HepG2 (cell line): ENCODE results near the gene CHRNG. TPM values are rescaled to one million over a fixed set of nuclear protein-coding genes. Genes with fewer than 3 reads are reported as not detected.
A peak's percentile ranks its signal among the peaks of the same experiment; 100 is the strongest.

ENCODE experiments used
- ARID3A ChIP-seq: IDR thresholded peaks from 2 replicates; pipeline ENCODE4 v1.6.1; 2012; ENCODE audit warnings: low read depth, low read length, improper control_type of control experiment
- ATF7-NPFF ChIP-seq: sonication (generic); formaldehyde crosslinking; IDR thresholded peaks from 2 replicates; pipeline ENCODE4 v1.8.1; 2023; ENCODE audit warnings: mild to moderate bottlenecking, low read depth, missing genetic modification reagents, moderate library complexity
- FOXP1 ChIP-seq, 2 experiments: fragments of 450-650 bp in 1 of 2; IDR thresholded peaks; 2 replicates each; pipeline ENCODE4 v1.6.1; 2017 to 2018; ENCODE audit warnings: antibody characterized with exemption in 1 of 2
- GATA4 ChIP-seq: sonication (generic); IDR thresholded peaks from 2 replicates; pipeline ENCODE4 v1.6.1; 2016; ENCODE audit warnings: antibody characterized with exemption, low read depth, borderline replicate concordance
- HINFP ChIP-seq: sonication (generic); formaldehyde crosslinking; IDR thresholded peaks from 2 replicates; pipeline ENCODE4 v1.4.0; 2020; ENCODE audit warnings: low read depth, mild to moderate bottlenecking, missing genetic modification reagents
- POLR2A ChIP-seq, 2 experiments: IDR thresholded peaks; 2 replicates each; pipeline ENCODE4 v1.6.1; 2011; ENCODE audit warnings: low read depth in 2 of 2, low read length in 2 of 2, mild to moderate bottlenecking in 1 of 2, moderate library complexity in 1 of 2; ENCODE audit not compliant: insufficient read depth in 1 of 2
- TAF15 ChIP-seq: fragments of 200-400 bp; formaldehyde crosslinking; IDR thresholded peaks from one replicate; pipeline ENCODE4 v1.6.1; 2018; ENCODE audit warnings: mild to moderate bottlenecking, low read depth, low read length; ENCODE audit not compliant: poor library complexity, severe bottlenecking
- TBP ChIP-seq: sonication (generic); formaldehyde crosslinking; IDR thresholded peaks from 2 replicates; pipeline ENCODE4 v1.5.0; 2020; ENCODE audit warnings: missing genetic modification reagents
- THAP11 ChIP-seq: IDR thresholded peaks from 2 replicates; pipeline ENCODE4 v1.6.1; 2016; ENCODE audit warnings: missing biosample characterization, missing genetic modification reagents
- THAP9 ChIP-seq: sonication (generic); formaldehyde crosslinking; IDR thresholded peaks from 2 replicates; pipeline ENCODE4; 2020; ENCODE audit warnings: missing genetic modification reagents, mild to moderate bottlenecking, borderline replicate concordance
- TRIM22 ChIP-seq: fragments of 450-650 bp; IDR thresholded peaks from 2 replicates; pipeline ENCODE4 v1.6.1; 2017
- ZBTB2 ChIP-seq: sonication (generic); formaldehyde crosslinking; IDR thresholded peaks from 2 replicates; pipeline ENCODE4 v1.8.0; 2022; ENCODE audit warnings: low read depth, missing genetic modification reagents
- ZBTB25 ChIP-seq: IDR thresholded peaks from 2 replicates; pipeline ENCODE4 v1.6.1; 2018; ENCODE audit warnings: missing genetic modification reagents
- ZNF512B ChIP-seq: sonication (generic); formaldehyde crosslinking; IDR thresholded peaks from 2 replicates; pipeline ENCODE4 v1.5.1; 2020; ENCODE audit warnings: missing genetic modification reagents, mild to moderate bottlenecking, borderline replicate concordance
- polyA plus RNA-seq, 8 experiments: library from polyadenylated mRNA; depleted of rRNA in 3 of 8; stranded (reverse) in 7 of 8; unstranded in 1 of 8; fragments of >200 nt; fragmentation: Illumina TruSeq in 4 of 8; extraction: Trizol in 4 of 8; gene quantifications; 2 replicates each; pipeline versions ENCODE4 v1.2.1 to v1.2.3, GENCODE V29; 2011 to 2016; ENCODE audit warnings: low read depth in 4 of 8, missing spikeins in 1 of 8, mixed read lengths in 1 of 8; ENCODE audit not compliant: insufficient read depth in 1 of 8
- total RNA-seq, 5 experiments: library from RNA; depleted of rRNA; stranded (reverse); fragments of >200 nt; fragmentation: Illumina TruSeq; extraction: Trizol; gene quantifications; 2 replicates each; pipeline ENCODE4 v1.2.3, GENCODE V29; 2016; ENCODE audit warnings: low read depth in 1 of 5

CHRNG gene
- total and polyA plus RNA-seq, 2 of the 13 experiments (the other 11 are each of a cell fraction or from before 2014, with no cell fraction given) = not detected

GRCh38 chr2:232523682-232524597, 15.6 kb upstream of the CHRNG start (continued):
- TF ChIP-seq THAP9 (CRISPR knock-in tag) (no peak), ZBTB25 (CRISPR knock-in tag) (no peak), POLR2A (IDR thresholded peaks at IDR 0.05; ENCODE audit: insufficient read depth in 1 of 2, low read depth in 2 of 2, low read length in 2 of 2) (no peak), ZNF512B (CRISPR knock-in tag) (no peak), HINFP (CRISPR knock-in tag) (peak; percentile 62), FOXP1 (IDR thresholded peaks at IDR 0.05) (no peak), FOXP1 (CRISPR knock-in tag; IDR thresholded peaks at IDR 0.05) (no peak), TRIM22 (no peak), ATF7-NPFF (CRISPR knock-in tag) (no peak), GATA4 (no peak), ZBTB2 (CRISPR knock-in tag) (no peak), TBP (CRISPR knock-in tag) (no peak), TAF15 (no peak), THAP11 (CRISPR knock-in tag) (no peak), ARID3A (no peak)
